ENCODE data around the gene NIPAL1. TPM values are rescaled to one million over a fixed set of nuclear protein-coding genes. Genes with fewer than 3 reads are reported as not detected.

NIPAL1 gene
- total and polyA plus RNA-seq, 10 donors = 0.06 to 2.0 (median 0.51) TPM; not detected in 2

GRCh38 chr4:48024522-48024921 is 8.0 kb downstream of the NIPAL1 start:
- no peak overlapping the region for H3K27ac ChIP-seq
- no peak overlapping the region for H3K4me3 ChIP-seq
- no peaks in the 10 kb centered on the region for H3K27me3 ChIP-seq (replicated peaks in 1 of 7)
- no peaks in the 10 kb centered on the region for H3K36me3 ChIP-seq
- H3K9me3 ChIP-seq = no peaks in the 10 kb centered on the region
- WGBS, 5 donors = 78 to 84% (median 81%) methylated on average over 4 of the region's 4 CpGs
- intact Hi-C loops (cut with DNase I; ENCODE audit: low total_unique reads) = no loop called here
- H3K4me1 ChIP-seq = no peaks in the 10 kb centered on the region
- no peak for DNase-seq
- no peak for TF ChIP-seq CTCF (IDR thresholded peaks at IDR 0.05 in 8 of 11, conservative IDR thresholded peaks at IDR 0.05 in 3 of 11)
- TF ChIP-seq POLR2A (IDR thresholded peaks at IDR 0.05) = no peak
- no peak for TF ChIP-seq POLR2AphosphoS5 (IDR thresholded peaks at IDR 0.05)

- Histone ChIP-seq H3K27me3 (replicated peaks in 1 of 7) (no peaks in the 10 kb centered on the region), H3K9me3 (no peaks in the 10 kb centered on the region), H3K4me3 (no peak overlapping the region), H3K36me3 (no peaks in the 10 kb centered on the region), H3K27ac (no peak overlapping the region), H3K4me1 (no peaks in the 10 kb centered on the region)
- TF ChIP-seq POLR2AphosphoS5 (IDR thresholded peaks at IDR 0.05) = no peak
- TF ChIP-seq POLR2A (IDR thresholded peaks at IDR 0.05) = no peak
- TF ChIP-seq CTCF (IDR thresholded peaks at IDR 0.05 in 8 of 11, conservative IDR thresholded peaks at IDR 0.05 in 3 of 11) = no peak
- intact Hi-C loops (cut with DNase I; ENCODE audit: low total_unique reads) = no loop called here
- DNase-seq = no peak
- 37 to 80% (median 65%) methylated on average over 2 of the region's 2 CpGs for WGBS, 5 donors
Measured at GRCh38 chr4:48025005-48025404, 8.4 kb downstream of the NIPAL1 start.

- intact Hi-C loops (cut with DNase I; ENCODE audit: low total_unique reads) = no loop called here
- H3K9me3 ChIP-seq = no peaks in the 10 kb centered on the region
- no peaks in the 10 kb centered on the region for H3K36me3 ChIP-seq
- no peak overlapping the region for H3K4me3 ChIP-seq
- no peak for DNase-seq
- H3K27me3 ChIP-seq (replicated peaks in 1 of 7) = no peaks in the 10 kb centered on the region
- TF ChIP-seq POLR2AphosphoS5 (IDR thresholded peaks at IDR 0.05) (no peak), CTCF (IDR thresholded peaks at IDR 0.05 in 8 of 11, conservative IDR thresholded peaks at IDR 0.05 in 3 of 11) (no peak), POLR2A (IDR thresholded peaks at IDR 0.05) (no peak)
- no peak overlapping the region for H3K27ac ChIP-seq
- no peaks in the 10 kb centered on the region for H3K4me1 ChIP-seq
Measured at GRCh38 chr4:48027653-48028052, 11.1 kb downstream of the NIPAL1 start.

GRCh38 chr4:48028696-48029095 is 12.1 kb downstream of the NIPAL1 start:
- H3K27me3 ChIP-seq (replicated peaks in 1 of 7) = no peaks in the 10 kb centered on the region
- intact Hi-C loops (cut with DNase I; ENCODE audit: low total_unique reads) = no loop called here
- no peaks in the 10 kb centered on the region for H3K4me1 ChIP-seq
- H3K9me3 ChIP-seq = no peaks in the 10 kb centered on the region
- no peak overlapping the region for H3K4me3 ChIP-seq
- no peak for DNase-seq
- TF ChIP-seq POLR2A (IDR thresholded peaks at IDR 0.05) (no peak), POLR2AphosphoS5 (IDR thresholded peaks at IDR 0.05) (no peak), CTCF (IDR thresholded peaks at IDR 0.05 in 8 of 11, conservative IDR thresholded peaks at IDR 0.05 in 3 of 11) (no peak)
- H3K36me3 ChIP-seq = no peaks in the 10 kb centered on the region
- H3K27ac ChIP-seq = no peak overlapping the region
- WGBS, 5 donors = 37 to 57% (median 54%) methylated on average over 2 of the region's 2 CpGs

Data from spleen (tissue), 11 donors.